ENCODE measurements around the gene FUT8.
A peak's percentile ranks its signal among the peaks of the same experiment; 100 is the strongest.
"Not testable (repeated sequence)": the region's sequence is repeated elsewhere in the genome, so short reads cannot be mapped to it uniquely, and the experiment has no call there.

The FUT8 gene

GRCh38 chr14:65453807-65454480 is 41.4 kb downstream of the FUT8 start:
- DNase-seq (ENCODE audit: low spot score), result no peak

- no peak for DNase-seq (ENCODE audit: low spot score)
Observed at GRCh38 chr14:65456247-65456646, 43.7 kb downstream of the FUT8 start.

DNA sequence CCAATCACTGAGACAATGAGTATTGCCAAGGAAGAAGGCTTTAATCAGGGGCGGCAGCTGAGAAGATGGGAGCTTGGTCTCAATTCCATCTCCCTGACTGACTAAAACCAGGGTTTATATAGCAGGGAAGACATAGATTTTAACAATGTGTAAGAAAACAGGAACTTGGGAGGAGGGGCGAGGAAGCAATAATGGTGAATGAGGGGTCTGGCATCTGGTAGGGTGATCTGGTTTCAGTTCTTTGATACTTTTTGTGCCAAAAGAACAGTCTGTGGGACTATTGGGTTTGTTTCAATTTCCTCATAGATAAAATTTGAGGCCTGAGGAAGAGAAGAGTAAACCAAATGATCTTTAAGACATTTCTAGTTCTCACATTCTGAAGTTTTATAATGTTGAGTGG is 49.2 kb downstream of the FUT8 start:
- no peak for DNase-seq (ENCODE audit: low spot score)

- no peak for DNase-seq (ENCODE audit: low spot score)
Observed at GRCh38 chr14:65462411-65462810, 49.9 kb downstream of the FUT8 start.

GRCh38 chr14:65465584-65465983 is 53.1 kb downstream of the FUT8 start:
- no peak for DNase-seq (ENCODE audit: low spot score)

DNA sequence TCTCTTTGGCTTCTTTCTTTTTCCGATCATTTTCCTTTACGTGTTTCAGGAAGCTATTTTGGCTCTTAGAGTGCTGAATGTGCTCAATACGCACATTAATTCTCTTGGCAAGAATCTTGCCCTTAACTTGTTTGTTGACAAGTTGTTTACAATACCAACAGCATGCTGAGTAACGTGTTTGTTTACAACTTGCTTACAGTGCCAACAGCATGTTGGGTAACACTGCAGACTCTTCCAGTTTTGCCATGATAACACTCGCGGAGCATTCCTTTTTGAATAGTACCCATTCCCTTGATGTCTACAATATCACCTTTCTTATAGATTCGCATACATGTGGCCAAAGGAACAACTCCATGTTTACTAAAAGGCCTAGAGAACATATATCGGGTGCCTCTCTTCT is 55.4 kb downstream of the FUT8 start:
- not testable (repeated sequence) for DNase-seq (ENCODE audit: low spot score)

DNA sequence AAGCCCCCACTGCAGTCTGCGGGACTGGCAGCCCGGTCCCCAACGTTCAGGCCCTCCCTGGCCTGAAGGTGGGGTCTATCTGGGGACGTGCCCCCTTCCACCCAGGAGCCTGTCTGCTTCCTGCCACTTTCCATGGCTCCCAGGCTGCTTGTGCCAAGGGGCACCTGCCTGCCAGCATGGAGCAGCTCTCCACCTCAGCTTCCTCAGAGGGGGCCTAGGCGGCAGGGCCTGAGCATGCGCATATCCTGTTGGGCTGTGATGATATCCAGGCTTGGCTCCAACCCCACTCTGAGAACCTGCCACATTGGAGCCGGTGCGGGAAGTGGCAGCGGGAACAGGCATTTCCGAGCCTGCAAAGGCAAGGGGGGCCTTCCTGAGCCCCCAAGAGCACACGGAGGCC is 57.4 kb downstream of the FUT8 start:
- DNase-seq (ENCODE audit: low spot score), result no peak

GRCh38 chr14:65470404-65470880 is 57.9 kb downstream of the FUT8 start:
- no peak for DNase-seq (ENCODE audit: low spot score)

DNA sequence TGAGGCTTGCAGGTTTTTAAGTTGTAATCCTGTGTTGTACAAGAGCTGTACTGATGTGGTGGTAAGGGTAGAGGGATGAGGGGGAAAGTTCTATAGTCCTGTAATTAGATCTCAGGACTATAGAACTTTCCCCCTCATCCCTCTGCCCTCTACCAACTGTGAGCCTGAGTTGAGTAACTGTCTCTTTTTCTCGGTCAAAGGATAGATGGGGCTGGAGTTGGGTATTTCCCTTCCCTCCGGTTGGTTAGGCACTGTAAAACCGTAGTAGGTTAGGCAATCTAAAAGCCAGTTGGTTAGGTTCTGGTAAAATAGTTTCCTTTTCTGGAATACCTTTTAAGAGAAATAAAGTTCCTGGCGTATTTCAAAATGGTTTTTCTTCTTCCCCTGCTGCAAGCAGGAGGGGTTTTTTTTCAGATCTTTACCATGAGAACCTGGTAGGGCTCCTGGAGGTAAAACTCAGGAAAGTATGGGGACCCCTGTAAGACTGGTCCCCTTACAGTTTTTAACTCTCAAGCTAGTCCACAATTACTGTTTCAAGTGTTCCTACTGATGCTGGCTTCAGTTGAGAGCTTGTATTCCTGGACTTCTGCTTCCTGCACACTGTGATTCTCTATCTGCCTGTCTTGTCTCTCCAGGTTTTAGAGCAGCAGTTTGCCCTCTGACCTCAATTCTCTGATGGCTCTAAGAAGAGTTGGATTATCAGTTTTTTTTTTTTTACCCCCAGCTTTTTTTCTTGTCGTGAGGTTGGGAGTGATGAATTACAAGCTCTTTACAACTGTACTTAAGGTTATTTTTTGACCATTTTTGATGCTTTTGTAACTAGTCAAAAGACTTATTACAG is 58.7 kb downstream of the FUT8 start:
- DNase-seq (ENCODE audit: low spot score), result peak; percentile 8

- DNase-seq (ENCODE audit: low spot score), result no peak
Observed at GRCh38 chr14:65472189-65472588, 59.7 kb downstream of the FUT8 start.

DNA sequence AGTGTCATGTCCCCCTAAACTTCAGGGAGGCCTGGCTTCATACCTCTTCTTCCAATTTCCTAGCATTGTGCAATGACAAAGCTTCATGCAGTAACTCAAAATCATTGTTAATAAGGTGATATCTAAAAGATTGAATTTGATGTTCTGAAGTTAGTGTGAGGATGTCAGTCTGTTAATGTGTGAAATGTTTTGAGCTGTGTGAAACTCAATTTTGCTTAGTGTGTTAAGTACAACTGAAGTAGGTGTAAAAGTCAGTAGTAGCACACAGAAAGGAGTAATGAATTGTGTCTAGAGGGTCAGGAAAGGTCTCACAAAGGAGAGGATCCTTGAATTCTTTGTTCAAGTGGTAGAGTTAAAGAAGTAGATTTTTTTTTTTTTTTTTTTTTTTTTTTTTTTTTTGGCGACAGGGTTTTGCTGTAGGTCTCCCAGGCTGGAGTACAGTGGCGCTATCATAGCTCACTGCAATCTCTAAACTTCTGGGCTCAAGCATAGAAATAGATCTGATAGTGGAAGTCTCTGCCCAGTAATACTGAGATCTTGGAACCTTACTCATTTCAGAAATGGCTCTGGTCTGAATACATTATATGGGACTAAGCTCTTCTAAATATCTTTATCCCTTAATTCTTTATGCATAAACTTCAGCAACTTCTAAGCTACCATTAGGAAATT is 63.9 kb downstream of the FUT8 start:
- DNase-seq (ENCODE audit: low spot score), result no peak

DNA sequence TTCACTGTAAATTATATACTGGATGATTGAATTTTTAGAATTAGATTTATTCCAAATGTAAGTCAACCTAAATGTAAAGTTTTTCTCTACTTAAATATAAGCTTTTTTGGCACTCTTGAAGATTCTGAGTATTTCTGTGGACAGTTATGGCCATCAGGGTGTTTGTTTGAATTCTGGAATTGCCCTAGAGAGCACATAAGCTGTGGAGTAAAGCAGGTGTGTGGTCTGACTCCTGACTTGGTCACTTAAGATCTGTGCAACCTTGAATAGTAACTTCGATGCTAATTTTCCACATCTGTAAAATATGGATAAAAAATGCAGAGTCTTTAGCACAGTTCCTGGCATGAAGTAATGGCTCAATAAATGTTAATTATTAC is 64.4 kb downstream of the FUT8 start:
- no peak for DNase-seq (ENCODE audit: low spot score)

DNA sequence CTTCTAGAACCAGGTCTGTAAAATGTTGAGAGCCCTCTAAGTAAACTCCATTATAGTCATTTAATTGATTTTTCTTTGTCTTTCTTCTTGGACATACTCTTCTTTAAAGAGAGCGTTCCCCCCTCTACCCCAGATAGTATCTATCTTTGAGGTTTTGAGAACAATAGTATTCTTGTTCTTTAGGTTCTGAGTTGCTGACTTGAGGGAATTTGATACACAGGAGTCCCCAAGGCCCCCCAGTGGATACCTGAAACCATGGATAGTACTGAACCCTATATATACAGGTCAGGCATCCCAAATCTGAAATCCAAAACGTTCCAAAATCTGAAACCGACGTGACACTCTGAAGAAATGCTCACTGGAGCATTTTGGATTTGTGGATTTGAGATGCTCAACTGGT is 65.5 kb downstream of the FUT8 start:
- DNase-seq (ENCODE audit: low spot score), result no peak

GRCh38 chr14:65478596-65478995 is 66.1 kb downstream of the FUT8 start:
- DNase-seq (ENCODE audit: low spot score), result no peak

DNA sequence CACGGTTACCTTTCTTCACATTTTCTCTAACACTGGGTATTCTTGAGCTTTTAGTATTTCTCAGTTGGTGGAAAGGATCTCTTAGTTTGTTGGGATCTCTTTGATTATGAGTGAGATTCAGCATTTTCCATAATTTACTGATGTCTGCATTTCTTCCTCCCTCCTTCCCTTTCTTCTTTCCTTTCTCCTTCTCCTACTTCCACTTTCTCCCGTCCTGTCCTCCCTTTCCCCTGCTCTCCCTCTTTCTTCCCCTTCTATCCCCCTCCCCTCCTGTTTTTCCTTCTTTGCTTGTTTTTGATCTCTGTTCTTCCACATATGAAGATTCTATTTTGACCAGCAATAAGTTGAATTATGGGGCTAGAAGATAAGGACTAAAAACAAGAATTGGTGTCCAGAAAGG is 66.9 kb downstream of the FUT8 start:
- DNase-seq (ENCODE audit: low spot score), result no peak

DNA sequence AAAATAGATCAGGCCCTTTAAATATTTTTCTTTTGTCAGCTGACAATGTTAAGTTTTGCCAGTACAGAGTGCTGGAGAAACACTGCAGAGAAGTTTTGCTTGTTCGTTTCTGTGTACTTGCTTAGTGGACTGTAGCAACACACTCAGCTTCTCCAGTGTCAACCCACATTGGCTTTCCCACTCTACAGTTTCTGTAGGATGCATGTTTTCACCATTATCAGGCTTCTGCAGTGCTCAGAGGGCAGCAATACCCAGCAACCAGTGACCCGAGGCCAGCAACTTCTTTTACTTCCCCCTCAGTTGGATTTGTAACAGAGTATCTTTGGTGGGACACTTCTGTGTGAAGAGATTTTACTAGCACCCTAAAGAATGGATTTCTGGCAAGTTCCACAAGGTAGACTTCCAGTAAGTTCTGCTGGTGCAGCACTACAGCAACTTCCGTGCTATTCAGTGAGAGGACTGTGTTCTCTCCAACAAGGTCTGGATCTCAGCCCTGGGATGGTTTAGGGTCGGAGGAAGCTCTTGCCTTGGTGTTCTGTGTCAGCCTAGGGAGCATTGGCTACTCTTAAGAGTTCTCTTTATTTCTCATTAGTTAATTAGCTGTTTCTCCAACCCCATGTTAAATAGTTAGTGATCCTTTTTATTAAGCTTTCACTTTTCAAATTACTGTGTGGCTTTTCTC is 70.4 kb downstream of the FUT8 start:
- DNase-seq (ENCODE audit: low spot score), result no peak

- DNase-seq (ENCODE audit: low spot score), result no peak
Observed at GRCh38 chr14:65483647-65484046, 71.1 kb downstream of the FUT8 start.

DNA sequence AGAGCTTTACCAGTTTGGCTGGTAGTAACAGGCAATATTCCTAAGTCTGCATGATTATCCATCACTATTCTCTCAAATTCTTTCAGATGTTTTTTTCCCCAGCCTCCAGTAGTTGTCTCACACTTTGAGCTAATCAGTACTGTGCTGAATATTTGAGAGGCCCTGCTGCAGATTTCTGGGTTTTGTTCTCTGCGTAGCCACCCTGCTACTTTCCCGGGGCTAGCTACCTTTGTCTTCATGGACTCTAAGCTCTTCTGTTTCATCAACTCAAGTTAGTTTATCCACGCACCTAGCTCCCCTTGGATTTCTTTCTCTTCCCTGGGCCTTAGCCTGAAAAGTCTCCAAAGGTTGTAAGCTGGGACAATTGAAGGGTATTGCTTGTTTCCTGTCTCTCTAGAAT is 73.0 kb downstream of the FUT8 start:
- DNase-seq (ENCODE audit: low spot score), result no peak

DNA sequence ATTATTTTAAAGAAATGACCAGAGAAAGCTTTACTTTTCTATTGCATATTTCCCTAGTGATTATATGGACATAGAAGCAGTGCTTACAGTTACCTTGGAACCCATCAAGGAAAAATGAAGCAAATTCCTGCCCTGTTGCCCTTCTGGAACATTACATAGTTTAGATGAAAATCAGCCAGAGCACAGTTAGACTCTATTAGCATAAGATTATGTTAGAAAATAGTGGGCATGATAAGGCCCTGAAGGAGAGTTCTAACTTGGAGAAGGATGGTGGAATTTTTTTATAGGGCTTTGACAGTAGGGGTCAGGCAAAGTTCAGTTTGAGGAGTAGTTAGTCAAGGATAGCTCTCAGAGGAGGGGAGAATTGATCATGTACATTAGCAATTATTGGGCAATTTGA is 74.3 kb downstream of the FUT8 start:
- DNase-seq (ENCODE audit: low spot score), result no peak

- DNase-seq (ENCODE audit: low spot score), result no peak
Observed at GRCh38 chr14:65487783-65488494, 75.4 kb downstream of the FUT8 start.

GRCh38 chr14:65491274-65491673 is 78.7 kb downstream of the FUT8 start:
- DNase-seq (ENCODE audit: low spot score), result no peak

GRCh38 chr14:65492266-65492665 is 79.7 kb downstream of the FUT8 start:
- no peak for DNase-seq (ENCODE audit: low spot score)

Measured in HuH-7 (cell line).